NCI-H1417 (cell line): ENCODE results near the gene C4orf50.
A peak's percentile ranks its signal among the peaks of the same experiment; 100 is the strongest.
"Not testable (repeated sequence)": the region's sequence is repeated elsewhere in the genome, so short reads cannot be mapped to it uniquely, and the experiment has no call there.

Experiments used
- DNase-seq, 3 experiments: peaks; one replicate each; lab custom pipeline; 2025; lab: John Stamatoyannopoulos, UW

The C4orf50 gene

DNA sequence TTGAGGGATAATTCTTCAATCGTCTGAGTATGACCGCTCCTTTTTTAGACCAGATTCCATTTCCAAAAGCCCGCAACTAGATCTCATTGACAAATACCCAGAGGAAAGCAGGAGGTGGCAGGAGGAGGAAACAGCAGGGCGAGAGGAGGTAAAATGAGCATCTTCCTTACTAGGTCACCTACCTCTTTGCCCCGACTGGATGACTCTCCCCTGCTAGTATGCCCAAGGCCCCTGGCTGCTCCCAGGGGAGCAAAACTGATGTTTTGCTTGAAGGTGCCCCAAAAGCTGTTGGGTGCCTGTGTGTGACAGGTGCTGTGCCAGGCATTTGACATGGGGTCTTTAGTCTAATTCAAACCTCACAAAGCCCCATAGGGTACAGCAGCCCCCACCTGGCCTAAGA is 48.9 kb downstream of the C4orf50 start:
- DNase-seq = no peak

DNA sequence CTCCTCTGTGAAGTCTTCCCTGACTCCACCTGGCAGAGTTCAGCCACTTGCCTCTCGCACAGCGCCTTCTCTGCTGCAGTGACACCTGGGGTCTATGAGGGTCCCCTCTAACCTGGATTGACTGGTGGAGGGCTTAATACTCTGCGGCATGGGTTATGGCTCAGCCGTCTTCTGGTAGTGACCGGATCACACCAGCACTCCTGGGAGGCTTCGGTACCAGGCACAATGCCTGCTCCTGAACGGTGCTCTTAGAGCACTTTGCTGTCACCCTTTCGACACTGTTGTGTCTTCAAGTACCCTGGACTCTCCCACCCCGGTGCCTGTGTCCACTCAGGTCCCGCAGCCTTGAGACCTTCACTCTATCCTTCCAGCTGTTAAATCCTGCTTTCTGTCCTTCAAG is 50.0 kb downstream of the C4orf50 start:
- DNase-seq = no peak

GRCh38 chr4:5967783-5968182 is 50.4 kb downstream of the C4orf50 start:
- peak in 1 of 3 experiments; percentile 30 for DNase-seq

DNA sequence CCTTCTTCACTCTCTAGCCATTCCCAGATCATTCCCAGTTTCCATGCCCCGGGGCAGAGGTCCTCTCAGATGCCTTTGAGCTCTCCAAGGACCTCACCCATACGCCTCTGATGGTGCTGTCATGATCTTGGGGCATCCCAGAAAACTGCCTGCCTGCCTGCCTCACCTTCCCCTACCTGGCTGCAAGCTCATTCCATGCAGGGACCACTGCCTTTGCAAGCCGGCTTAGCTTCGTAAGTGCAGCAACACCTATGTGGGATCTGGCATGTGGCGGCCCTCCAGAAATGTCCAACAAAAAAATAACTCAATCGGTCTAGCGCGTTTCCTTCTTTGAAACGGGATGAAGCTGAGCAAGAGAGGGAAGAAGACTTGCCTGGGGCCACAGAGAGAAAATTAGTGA is 53.0 kb downstream of the C4orf50 start:
- no peak for DNase-seq

DNA sequence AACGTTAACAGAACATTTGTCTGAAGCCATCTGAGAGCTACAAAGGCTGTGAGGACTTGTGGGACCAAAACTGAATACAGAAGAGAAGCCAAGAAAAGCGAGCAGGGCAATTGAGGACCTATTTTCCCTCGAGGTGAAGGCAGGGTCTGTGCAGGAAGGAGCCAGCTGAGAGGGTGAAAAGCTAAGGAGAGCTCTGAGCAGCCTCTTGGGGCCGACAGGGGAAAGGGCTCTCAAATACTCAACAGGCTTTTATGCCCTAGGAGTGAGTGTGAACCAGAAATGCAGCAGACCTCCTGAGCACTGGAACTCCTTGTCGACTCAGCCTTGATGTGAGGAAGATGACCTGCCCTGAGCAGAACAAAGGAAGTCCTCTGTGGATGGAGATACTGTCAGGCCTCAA is 54.2 kb downstream of the C4orf50 start:
- DNase-seq = peak in 1 of 3 experiments; percentile 70

- DNase-seq = peak in 2 of 3 experiments; percentile 12 to 56
These were observed 54.6 kb downstream of the C4orf50 start for GRCh38 chr4:5963611-5964010.

DNA sequence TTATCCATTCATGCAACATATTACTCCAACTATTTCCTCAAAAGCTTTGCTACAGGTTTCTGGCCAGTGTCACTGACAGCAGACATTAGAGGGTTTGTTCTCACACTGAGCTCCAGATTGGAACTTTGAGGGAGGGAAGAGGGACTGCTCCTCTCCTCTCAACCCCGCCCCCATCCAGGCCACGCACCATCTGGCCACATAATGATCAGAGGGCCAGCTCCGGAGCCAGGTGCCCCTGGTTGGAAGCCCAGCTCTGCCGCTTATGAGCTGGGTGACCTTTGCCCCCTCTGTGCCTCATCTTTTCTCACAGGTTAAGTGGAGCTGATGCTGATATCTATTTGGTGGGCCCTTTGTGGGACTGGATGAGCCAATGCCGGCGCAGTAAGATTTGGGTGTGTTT is 55.8 kb downstream of the C4orf50 start:
- no peak for DNase-seq

DNA sequence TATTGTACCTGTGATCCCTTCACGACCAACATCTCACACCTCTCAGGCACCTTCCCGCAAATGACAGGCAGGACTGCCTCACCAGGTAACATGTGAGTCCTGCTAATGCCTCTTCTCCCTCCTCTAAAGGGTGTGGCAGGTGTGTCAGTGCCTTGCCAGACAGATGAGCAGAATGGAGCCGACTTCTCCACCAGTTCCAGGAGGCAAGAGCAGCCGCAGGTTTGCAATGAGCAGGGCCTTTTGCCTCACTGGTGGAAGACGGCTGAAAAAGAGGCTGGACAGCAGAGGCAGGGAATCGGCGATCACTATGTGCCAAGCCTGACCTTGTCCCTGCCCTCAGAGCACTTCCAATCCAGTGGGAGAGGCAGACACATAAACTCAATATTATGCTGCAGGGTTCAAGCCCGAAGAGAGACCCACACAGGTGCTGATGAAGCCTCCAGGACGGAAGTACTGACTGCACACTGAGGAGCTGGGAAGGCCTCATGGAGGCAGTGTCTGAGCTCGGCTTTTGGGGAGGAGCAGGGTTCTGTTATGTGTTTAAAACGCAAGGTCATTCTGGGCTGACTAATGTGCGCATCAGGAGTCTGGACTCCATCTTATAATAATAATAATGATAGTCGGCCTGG is 57.9 kb downstream of the C4orf50 start:
- no peak for DNase-seq

GRCh38 chr4:5959211-5959982 is 58.8 kb downstream of the C4orf50 start:
- peak in 1 of 3 experiments; percentile 96 for DNase-seq

DNA sequence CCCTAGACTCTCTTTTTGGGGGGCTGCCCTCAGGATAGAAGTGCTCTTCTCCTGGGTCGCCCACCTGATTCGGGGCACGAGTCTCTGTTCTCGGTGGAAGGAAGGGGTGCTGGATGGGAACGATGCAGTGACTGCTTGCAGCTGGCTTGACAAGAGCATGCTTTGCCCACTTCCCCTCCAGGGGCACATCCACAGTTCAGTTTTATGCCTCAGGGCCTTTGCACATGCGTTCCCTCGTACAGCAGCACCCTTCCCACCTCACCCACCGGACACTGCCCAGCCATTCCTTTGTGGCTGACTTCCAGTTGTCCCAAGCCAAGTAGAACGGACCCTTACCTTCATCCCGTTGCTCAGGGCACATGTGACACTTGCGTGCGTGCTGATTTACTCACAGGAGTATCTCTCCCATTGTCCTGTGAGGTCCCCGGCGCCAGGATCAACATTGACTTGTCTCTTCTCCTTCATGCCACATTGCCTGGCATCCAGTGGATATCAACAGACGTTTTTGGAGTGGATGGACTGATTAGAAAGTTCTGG is 60.0 kb downstream of the C4orf50 start:
- no peak for DNase-seq

- peak; percentile 67 to 83 (median 73) for DNase-seq
These were observed 61.2 kb downstream of the C4orf50 start for GRCh38 chr4:5957076-5957475.

- peak; percentile 95 to 99 (median 99) for DNase-seq
These were observed 61.8 kb downstream of the C4orf50 start for GRCh38 chr4:5956285-5957021.

GRCh38 chr4:5955856-5956255 is 62.4 kb downstream of the C4orf50 start:
- no peak for DNase-seq

- DNase-seq = peak; percentile 67 to 94 (median 79)
These were observed 62.9 kb downstream of the C4orf50 start for GRCh38 chr4:5955201-5955821.

DNA sequence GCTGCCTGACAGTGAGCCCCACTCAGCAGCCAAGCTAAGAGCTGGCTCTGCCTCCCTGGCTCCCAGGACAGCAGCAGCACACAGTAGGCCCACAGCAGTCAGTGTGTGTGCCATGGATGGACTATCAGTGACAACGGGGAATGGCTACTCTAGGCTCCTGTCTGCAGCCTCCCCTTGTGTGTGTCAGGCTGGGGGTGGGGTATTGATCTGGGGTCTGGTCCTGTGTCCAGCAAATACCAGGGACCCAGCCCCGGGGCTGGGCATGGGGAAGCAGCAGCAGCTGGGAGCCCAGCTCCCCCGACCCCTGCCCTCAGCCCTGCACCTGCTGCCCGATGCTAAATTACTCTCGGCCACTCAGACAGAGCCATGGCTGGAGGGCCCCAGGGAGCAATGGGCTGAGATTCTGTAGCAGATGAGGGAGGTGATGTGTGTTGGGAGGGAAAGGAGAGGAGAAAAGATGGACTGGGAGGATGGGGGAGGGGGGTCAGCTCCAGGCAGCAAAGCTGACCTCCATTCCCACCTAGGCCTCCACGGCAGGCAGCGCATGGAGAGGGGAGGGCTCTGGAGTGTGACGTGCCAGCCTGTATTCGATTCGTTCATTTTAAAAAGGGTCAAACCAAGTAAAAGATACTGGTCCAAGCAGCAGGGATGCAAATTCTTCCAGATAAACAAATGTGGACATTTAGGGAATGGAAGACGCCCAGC is 64.0 kb downstream of the C4orf50 start:
- DNase-seq = peak in 2 of 3 experiments; percentile 23 to 47

DNA sequence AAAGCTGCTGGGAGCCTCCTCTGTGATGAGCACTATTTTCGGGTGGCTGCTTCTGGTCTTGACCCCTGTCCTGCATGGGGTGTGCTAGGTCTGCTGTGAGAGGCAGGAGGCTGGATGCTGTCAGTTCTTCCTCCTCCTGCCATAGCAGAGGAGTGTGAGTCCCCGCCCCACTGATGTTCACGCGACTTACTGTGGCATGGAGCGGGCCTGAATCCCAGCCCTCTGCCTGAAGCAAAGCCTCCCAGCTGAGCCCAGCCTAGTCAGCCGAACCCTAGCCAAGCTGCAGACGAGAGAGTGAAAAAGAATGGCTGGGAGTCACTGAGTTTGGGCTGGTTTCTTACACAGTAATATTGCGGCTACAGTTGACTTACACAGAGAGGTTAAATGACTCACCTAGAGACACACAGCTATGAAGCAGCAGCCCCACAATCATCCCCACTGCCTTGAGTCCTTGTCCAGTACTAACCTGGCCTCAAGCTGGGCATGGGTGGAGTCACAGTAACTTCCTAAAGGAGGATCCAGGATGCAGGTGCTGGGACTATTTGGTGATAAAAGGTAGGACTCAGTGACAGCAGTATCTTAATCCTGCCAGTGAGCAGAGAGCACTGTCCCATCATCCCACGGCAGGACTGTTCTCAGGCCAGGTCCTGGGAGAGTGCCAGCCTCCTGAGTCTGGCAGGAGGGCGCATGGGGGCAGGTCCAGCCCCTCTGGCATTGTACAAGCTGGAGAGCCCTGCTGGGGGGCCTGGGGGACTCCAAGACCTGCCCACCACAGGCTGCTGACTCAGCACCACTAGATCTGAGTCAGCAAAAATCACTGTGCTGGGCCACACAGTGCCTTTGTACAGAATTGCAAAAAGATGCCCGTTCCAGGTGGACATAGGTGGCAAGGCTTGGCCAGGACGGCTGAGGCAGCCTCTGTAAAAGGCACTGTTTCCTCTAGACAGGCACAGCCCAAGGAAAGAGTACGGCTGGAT is 65.0 kb downstream of the C4orf50 start:
- no peak for DNase-seq

DNA sequence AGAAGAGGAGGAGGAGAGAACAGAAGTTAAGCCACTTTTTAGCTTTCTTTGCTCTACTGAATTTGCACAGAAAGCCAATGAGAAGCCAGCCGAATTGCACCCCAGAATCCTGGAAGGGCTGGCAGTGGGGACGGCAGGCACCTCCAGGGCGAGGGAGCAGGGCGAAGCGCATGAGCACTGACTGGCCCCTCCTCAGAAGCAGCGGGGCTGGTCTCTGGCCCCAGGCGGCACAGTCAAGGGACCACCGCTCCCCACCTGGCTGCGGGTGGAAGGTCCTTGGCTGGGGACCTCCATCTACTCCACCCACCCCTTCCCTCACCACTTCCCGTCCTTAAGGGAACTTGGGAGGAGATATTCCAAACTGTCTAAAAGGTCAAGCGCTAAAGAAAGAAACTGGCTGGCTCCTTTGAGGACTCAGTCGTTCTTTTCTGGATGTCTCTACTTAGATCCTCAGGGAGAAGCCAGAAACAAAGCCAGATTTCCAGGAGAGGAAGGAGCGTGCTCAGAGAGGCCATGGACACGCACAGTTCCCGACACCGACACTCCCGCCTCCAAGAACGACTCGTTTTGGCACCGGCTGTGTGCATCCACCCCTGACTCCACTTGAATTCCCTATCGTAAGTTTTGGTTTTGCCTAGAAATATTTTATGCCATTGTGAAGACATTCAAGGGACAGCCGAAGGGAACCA is 65.8 kb downstream of the C4orf50 start:
- DNase-seq = no peak

DNA sequence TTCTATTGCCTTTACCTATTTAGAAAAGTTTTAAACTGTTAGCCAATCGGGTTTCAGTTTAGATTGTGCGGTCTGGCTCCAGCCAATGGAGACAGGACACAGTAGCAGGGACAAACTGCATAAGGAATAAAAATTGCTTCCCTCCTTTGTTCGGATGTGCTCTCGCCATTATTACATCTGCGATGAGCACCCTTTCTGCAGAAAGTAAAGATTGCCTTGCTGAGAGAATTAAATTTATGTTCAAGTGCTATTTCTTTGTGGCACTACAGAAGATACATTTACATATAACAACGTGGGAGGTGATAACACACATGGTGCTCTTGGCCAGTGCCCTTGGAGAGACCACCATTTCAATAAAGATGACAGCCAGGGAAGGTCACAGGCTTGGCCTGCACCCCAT is 71.6 kb downstream of the C4orf50 start:
- not testable (repeated sequence) for DNase-seq

- no peak for DNase-seq
These were observed 72.3 kb downstream of the C4orf50 start for GRCh38 chr4:5945936-5946335.

- no peak for DNase-seq
These were observed 73.1 kb downstream of the C4orf50 start for GRCh38 chr4:5945171-5945570.
